ENCODE results near the gene TPRN.

Gene TPRN

DNA sequence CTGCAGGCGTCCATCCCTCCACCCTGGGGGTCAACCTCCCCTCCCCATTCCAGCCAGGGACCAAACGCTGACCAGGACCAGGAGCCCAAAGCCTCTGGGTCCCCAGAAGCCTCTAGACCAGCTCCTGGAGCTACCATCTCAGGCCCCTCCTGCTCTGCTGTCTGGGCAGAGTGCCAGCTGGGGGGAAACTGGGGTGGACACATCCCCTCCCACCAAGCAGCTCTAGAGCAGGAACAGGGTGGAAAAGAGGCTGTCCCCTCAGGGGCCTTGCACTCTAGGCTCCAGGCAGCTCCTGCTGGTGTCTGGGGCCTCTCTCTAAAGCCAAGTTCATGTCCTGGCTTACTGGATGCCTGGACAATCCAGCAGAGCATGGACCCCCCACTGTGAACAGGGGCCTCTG lies 7.7 kb downstream of the TPRN start:
- DNase-seq (ENCODE audit: low read depth) = no peak
- no peak for TF ChIP-seq MYC (IDR thresholded peaks at IDR 0.05; ENCODE audit: low read depth, low read length)
- TF ChIP-seq, protein P1, sequence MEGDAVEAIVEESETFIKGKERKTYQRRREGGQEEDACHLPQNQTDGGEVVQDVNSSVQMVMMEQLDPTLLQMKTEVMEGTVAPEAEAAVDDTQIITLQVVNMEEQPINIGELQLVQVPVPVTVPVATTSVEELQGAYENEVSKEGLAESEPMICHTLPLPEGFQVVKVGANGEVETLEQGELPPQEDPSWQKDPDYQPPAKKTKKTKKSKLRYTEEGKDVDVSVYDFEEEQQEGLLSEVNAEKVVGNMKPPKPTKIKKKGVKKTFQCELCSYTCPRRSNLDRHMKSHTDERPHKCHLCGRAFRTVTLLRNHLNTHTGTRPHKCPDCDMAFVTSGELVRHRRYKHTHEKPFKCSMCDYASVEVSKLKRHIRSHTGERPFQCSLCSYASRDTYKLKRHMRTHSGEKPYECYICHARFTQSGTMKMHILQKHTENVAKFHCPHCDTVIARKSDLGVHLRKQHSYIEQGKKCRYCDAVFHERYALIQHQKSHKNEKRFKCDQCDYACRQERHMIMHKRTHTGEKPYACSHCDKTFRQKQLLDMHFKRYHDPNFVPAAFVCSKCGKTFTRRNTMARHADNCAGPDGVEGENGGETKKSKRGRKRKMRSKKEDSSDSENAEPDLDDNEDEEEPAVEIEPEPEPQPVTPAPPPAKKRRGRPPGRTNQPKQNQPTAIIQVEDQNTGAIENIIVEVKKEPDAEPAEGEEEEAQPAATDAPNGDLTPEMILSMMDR (IDR thresholded peaks at IDR 0.05; ENCODE audit: low read depth, low read length) = no peak
- no peak for TF ChIP-seq POLR2A (IDR thresholded peaks at IDR 0.05; ENCODE audit: extremely low read depth, insufficient read length)
- TF ChIP-seq, protein P2, sequence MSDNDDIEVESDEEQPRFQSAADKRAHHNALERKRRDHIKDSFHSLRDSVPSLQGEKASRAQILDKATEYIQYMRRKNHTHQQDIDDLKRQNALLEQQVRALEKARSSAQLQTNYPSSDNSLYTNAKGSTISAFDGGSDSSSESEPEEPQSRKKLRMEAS (IDR thresholded peaks at IDR 0.05; ENCODE audit: low read depth, low read length) = no peak

DNA sequence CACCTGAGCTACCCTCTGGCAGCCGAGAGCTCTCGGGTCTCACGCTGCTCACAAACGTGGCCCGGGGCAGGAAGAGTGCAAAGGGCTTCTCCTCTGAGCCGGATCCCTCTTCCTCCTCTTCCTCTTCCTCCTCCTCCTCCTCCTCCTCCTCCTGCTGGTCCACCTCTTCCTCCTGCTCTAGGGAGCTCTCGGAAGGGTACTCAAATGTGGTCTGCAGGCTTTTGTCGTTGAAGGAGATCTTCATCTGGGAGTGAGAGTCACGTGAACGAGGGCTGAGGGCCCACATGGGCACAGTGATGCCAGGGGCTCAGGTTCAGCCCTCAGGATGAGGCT lies 8.1 kb downstream of the TPRN start:
- TF ChIP-seq, protein P2 (IDR thresholded peaks at IDR 0.05; ENCODE audit: low read depth, low read length) = no peak
- TF ChIP-seq, protein P1 (IDR thresholded peaks at IDR 0.05; ENCODE audit: low read depth, low read length) = no peak
- TF ChIP-seq POLR2A (IDR thresholded peaks at IDR 0.05; ENCODE audit: extremely low read depth, insufficient read length) (no peak), MYC (IDR thresholded peaks at IDR 0.05; ENCODE audit: low read depth, low read length) (no peak)
- H3K4me3 ChIP-seq (ENCODE audit: low read depth, low read length) = no peak overlapping the region
- no peak for DNase-seq (ENCODE audit: low read depth)

More for the DNA sequence above, 7.7 kb downstream of the TPRN start:
- no peak overlapping the region for H3K4me3 ChIP-seq (ENCODE audit: low read depth, low read length)

DNA sequence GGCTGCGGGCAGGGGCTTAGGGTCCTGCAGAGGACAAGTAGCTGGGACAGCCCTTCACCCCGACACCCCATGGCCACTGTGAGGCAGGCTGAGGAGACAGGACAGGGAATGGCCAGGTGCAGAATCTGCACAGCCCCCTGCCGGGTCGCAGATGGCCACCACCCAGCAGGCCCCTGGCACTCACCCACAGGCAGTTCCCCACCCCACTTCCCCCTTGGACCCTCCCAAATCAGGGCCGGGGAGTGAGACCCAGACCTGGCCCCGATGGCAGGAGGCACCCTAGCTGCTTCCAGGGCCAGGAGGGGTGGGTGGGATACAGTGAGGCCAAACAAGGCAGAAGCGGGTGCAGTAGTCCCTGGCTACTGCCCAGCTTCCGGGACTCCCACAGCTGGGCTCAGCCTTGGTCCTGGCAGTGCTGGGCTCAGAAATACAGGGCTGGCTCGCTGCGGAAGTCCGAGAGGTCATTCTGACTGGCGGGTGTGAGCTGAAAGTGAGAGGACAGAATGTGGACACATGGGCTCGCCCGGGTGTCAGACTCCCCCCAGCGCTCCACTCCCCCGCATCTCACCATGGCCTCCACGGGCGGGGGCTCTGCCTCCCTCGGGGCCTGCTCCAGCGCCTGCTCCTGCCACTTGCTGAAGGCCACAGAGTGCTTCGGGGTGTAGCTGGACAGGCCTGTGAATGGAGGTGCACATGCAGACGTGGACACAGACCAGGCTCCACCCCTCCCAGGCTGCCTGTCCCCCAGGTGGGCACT lies 8.7 kb downstream of the TPRN start:
- H3K4me3 ChIP-seq (ENCODE audit: low read depth, low read length) = no peak overlapping the region
- TF ChIP-seq MYC (IDR thresholded peaks at IDR 0.05; ENCODE audit: low read depth, low read length) = no peak
- TF ChIP-seq, protein P1 (IDR thresholded peaks at IDR 0.05; ENCODE audit: low read depth, low read length) = no peak
- TF ChIP-seq, protein P2 (IDR thresholded peaks at IDR 0.05; ENCODE audit: low read depth, low read length) = no peak
- TF ChIP-seq POLR2A (IDR thresholded peaks at IDR 0.05; ENCODE audit: extremely low read depth, insufficient read length) = no peak
- no peak for DNase-seq (ENCODE audit: low read depth)

DNA sequence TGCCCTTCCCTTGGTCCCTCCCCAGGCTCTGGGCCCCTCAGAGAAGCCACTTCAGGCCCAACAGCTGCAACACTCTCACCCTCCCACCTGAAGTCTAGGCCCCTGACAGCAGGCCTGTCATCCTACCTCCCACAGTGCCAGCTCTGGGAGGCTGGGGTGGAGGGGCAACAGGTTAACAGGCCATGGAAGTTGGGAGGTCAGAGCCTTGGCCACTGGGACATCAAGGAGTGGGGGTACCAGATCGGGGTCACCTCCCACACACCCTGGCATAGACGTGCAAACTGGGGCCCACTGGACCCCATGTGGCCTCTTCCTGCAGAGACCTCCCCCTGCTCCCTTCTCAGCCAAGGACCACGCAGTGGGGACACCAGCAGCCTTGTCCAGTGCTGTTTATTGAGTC lies 9.3 kb downstream of the TPRN start:
- H3K4me3 ChIP-seq (ENCODE audit: low read depth, low read length) = no peak overlapping the region
- no peak for DNase-seq (ENCODE audit: low read depth)
- TF ChIP-seq, protein P1 (IDR thresholded peaks at IDR 0.05; ENCODE audit: low read depth, low read length) = no peak
- no peak for TF ChIP-seq MYC (IDR thresholded peaks at IDR 0.05; ENCODE audit: low read depth, low read length)
- TF ChIP-seq, protein P2 (IDR thresholded peaks at IDR 0.05; ENCODE audit: low read depth, low read length) = no peak
- TF ChIP-seq POLR2A (IDR thresholded peaks at IDR 0.05; ENCODE audit: extremely low read depth, insufficient read length) = no peak

DNA sequence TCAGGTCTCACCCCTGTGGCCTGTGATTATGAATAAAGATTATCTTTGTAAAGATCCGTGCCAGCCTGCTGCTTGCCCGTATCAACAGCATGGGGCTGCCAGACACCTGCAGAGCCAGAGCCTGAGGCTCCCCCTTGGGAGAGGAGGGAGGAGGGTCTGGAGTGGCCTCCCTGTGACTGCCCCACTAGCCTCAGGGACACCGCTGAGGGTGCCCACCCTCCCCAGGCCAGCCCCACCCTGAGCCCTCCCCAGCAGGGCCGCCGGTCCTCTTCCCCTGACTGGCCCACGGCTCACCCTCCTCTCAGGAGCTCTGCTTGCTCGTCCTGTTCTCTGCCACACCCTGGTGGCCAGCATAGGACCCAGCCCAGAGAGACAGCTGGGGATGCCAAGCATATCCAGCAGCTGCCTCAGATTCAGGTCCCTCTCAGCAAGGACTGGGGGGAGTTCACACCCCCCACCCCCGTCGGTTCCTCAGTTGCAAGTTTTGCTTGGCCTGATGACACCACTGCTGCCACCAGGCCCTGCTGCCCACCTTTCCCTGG lies 10.2 kb downstream of the TPRN start:
- DNase-seq (ENCODE audit: low read depth) = peak; percentile 38
- no peak for TF ChIP-seq MYC (IDR thresholded peaks at IDR 0.05; ENCODE audit: low read depth, low read length)
- TF ChIP-seq, protein P1 (IDR thresholded peaks at IDR 0.05; ENCODE audit: low read depth, low read length) = peak; percentile 17
- no peak overlapping the region for H3K4me3 ChIP-seq (ENCODE audit: low read depth, low read length)
